A673 (cell line): ENCODE results near the gene RICTOR.

Experiments used
- EZH2 ChIP-seq: fragments of 200-600 bp; sonication (generic); IDR thresholded peaks from 2 replicates; pipeline ENCODE4 v1.6.1; 2017; ENCODE audit warnings: borderline replicate concordance, low read depth, mild to moderate bottlenecking, mixed read lengths, antibody characterized with exemption, low read length; ENCODE audit not compliant: poor library complexity, severe bottlenecking
- TF ChIP-seq, protein P1 (sequence below): fragments of 300-800, 200-600 bp; sonication (generic); conservative IDR thresholded peaks from 2 replicates; pipeline ENCODE4 v1.5.1; 2017; ENCODE audit warnings: low read depth, mild to moderate bottlenecking, antibody characterized with exemption, low read length, moderate library complexity, mixed read lengths

- TF ChIP-seq, protein P1, sequence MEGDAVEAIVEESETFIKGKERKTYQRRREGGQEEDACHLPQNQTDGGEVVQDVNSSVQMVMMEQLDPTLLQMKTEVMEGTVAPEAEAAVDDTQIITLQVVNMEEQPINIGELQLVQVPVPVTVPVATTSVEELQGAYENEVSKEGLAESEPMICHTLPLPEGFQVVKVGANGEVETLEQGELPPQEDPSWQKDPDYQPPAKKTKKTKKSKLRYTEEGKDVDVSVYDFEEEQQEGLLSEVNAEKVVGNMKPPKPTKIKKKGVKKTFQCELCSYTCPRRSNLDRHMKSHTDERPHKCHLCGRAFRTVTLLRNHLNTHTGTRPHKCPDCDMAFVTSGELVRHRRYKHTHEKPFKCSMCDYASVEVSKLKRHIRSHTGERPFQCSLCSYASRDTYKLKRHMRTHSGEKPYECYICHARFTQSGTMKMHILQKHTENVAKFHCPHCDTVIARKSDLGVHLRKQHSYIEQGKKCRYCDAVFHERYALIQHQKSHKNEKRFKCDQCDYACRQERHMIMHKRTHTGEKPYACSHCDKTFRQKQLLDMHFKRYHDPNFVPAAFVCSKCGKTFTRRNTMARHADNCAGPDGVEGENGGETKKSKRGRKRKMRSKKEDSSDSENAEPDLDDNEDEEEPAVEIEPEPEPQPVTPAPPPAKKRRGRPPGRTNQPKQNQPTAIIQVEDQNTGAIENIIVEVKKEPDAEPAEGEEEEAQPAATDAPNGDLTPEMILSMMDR, result no peak
- no peak for TF ChIP-seq EZH2
Measured at GRCh38 chr5:39001683-39002082, 72.5 kb downstream of the RICTOR start.
